T1000 (cell line): ENCODE results near the gene UNC79.

ENCODE experiments used
- DNase-seq: peaks from one replicate; lab custom pipeline; 2025; ENCODE audit warnings: mixed read lengths; lab: John Stamatoyannopoulos, UW

UNC79 gene

GRCh38 chr14:93708311-93708734 lies 277.6 kb downstream of the UNC79 start:
- no peak for DNase-seq

DNA sequence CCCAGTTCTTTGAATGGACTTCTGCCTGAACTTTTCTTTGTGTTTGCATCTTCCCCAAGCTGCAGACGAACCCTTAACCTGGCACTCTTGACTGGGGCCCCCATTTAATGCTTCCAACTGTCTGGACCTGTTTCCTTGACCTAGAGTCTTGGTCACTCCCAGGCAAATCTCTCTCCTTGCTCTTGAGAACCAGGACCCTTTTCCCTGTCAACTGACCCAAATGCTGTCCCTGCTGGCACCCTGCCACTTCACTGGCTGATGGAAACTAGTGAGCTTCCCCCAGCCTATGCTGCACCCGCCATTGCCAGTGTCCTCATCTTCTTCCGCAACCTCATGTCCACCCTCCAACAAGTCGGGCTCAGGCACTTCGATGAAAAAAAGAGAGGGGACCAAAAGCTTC lies 278.1 kb downstream of the UNC79 start:
- no peak for DNase-seq

GRCh38 chr14:93709249-93709648 lies 278.5 kb downstream of the UNC79 start:
- no peak for DNase-seq

DNA sequence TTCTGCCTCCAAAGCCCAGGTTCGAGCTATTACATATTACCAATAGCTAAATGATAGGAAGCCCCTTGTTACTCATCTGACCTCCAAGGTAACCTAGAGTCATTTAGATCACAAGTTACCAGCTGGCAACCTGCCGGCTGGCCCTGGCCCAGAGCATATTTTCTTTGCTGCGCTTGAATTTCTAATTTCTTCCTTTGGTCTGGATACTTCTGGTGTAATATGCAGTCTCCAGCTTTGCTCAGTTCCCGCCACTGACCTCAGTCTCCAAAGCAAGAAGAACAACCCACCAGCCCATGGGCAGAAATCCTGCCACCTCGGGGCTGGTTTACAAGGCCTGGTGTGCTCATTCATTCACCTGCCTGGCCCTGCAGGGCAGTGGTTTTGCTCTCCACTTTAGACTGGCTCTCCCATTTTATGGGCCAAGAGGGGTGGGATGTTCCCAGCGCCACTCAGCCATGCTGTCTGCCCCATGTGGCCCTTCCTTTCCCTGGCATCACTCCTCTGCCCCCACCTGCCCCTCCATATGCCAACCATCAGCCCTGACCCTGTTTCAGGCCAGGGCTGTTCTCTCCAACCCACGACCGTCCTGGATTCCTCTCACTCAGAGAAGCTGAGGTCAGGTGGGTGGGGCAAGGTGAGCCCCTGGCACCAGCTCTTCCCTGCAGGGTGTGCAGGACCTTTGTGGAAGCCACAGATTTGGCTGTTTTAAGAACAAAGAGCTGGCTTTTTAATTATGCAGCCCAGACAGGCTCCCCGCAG lies 281.5 kb downstream of the UNC79 start:
- no peak for DNase-seq

DNA sequence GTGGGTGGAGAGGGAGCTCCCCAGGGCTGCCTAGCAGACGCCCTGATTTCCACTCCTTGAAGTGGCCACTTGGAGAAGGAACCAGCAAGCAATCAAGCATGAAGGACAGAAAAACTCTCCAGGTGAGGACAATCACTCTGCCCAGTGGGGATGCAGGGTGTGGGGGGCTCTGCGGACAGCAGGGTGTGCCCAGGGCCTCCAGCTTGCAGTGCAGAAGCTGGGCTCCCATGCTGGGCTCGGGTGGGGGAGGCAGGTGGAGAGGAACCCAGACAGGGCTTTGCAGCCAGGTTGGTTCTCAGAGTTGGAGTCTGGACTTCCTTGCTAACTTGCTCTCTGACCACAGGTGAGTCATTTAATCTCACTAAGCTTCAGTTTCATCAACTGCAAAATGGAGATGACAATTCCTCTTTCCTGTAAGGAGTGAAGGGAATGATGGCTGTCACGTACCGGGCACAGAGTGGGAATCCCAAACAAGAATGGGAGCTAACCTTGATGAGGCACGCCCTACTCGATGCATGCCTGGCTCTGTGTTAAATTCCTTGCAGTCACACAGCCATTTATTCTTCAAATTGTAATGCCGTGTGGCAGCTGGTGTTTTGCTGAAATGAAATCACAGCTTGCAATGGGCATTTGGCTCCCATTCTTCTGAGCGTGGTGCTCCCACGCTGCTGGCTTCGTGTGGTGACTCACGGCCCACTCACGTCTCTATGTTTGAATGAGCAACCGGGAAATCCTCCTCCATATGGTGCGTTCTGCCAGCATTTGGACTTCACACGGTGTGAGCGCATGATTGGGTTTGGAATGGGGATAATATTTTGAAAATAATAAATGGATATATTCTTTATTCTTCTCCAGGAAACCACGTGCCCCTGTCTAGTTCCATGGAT lies 282.3 kb downstream of the UNC79 start:
- DNase-seq, result no peak

GRCh38 chr14:93713726-93714405 lies 283.1 kb downstream of the UNC79 start:
- no peak for DNase-seq

DNA sequence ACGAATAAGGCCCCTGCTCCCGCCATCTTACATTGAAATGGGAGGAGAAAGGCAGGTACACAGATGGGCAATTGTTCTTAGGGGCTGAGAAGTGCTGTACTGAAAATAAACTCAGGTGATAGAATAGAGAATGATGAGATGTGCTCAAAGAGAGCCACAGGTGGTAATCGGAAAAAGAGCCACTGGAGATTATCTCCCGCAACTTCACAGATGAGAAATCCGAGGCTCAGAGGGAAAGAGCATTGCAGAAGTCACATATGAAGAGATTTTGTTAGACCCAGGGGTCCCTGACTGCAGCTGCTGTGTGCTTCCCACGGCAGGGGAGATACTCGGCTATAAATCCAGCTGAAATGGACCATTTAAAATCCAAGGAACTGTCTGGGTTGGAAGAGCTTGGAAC lies 283.9 kb downstream of the UNC79 start:
- no peak for DNase-seq

- no peak for DNase-seq
Measured at GRCh38 chr14:93715279-93715927, 284.7 kb downstream of the UNC79 start.

DNA sequence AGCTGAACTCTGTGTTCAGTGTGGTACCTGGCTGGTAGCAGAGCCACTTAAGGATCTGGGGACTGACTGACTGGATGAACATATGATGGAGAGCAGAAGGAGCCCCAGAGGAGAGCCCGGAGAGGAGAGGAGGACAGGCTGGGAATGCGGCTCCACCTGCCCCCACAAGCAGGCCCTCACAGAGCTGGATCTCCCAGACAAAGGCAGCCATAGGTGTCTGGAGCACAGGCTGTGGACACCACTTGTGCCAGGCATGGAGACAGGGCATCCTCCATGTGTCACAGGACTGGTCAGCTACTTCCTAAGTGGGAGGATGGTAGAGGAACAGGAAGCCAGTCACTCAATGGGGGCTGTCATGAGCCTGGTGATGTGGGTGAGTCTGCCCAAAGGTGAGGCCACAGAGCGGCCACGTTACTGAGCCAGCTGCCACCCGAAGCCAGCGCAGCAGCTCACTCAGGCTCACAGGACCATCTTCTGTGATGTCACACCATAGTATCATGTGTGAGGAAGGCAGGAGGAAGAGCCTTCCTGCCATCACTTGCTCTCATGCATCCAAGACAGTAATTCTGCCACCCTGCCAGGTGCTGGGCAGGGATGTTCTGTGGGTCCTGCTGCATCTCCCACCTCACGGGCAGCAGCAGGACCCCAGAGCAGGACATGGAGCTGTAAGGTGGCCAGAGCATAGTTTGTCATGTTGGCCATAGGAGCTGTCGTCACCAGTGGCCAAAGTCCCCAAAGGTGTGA lies 285.4 kb downstream of the UNC79 start:
- no peak for DNase-seq

DNA sequence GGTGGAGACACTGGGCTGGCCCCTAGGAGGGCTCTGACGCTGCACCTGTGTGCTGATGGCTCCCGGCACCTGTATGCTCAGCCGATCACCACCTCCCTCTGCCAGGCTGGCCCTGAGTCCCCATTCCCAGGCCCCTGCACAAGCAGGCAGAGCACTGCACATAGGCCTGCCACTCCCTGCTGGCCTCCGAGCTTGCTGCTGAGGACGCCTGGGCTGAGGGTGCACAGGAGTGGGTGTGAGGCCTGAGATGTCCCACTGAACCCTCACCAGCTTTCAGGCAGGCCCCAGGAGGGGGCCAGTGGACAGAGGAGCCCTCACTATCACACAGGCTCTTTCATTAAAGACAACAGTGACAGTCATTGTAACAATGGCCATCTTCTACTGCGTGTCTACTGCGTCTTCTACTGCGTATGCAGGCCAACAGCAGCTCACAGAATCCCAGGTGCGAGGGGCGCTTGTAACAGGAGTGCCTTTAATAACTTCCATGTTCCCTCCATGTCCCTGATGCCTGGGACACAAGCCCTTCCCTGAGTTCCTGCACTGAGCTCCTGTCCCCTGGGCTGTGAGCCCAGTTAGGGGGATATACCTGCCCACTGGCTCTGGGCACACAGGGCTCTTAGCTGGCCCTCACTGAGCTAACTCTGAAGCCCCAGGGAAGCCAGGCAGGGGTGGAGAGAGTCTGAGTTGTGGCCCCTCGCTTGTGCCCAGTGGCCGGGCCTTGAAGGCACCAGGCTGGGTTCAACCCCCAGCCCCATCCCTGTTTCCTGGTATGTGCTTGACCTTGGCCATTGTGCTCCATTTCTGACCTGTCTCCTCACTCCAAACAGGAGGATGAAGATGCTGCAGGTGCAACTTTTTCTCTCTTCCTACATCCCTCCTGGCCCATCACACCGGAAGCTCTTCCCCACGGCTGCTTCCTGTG lies 286.3 kb downstream of the UNC79 start:
- no peak for DNase-seq

DNA sequence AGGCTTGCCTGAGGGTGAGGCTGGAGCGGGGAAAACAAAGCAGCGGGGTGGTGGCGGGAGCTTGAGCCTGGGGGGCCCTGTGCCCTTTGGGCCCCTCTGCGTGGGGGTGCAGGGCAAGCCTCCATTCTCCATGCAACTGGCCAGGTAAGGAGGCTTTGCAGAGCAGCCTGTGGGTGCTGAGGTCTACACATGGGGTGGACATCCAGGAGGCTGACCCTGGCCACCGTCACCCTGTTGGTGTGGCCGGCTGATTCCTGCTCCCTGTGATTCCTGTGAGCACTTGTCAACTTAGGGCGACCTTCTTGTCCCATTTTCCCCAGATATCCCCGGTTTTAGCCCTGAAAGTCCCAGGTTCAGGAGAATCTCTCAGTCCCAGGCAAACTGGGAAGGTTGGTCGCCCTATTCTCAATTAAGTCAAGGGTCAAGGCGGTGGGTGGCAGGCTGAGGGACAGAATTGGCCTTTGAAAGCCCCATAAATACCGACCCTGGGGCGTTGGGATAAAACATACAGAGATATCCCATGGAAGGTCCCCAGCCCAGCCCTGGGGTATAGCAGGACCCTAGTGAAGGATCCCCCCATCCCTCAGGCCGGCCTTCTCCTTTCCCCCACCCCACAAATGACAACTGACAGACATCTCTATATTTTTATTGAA lies 287.1 kb downstream of the UNC79 start:
- no peak for DNase-seq

DNA sequence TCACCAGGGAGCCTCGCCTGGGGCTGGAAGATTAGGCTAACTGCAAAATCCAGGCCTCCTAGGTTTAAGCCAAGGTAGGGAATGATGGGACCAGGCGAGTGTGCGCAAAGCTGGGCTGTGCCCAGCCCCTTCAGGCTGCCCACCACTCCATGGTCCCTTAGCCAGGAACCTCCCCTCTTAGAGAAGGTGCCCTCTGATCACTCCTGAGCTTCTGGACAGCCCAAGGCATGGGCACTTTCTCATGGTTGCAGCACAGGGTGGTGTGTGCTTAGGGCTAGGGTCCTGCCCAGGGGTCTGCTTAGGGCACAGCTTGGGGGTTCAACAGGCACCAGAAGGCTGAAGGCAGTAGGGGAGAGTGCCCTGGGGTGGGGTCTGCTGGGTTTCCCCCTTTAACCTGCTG lies 288.5 kb downstream of the UNC79 start:
- DNase-seq, result no peak

GRCh38 chr14:93720076-93720815 lies 289.5 kb downstream of the UNC79 start:
- DNase-seq, result no peak

- no peak for DNase-seq
Measured at GRCh38 chr14:93720981-93721483, 290.3 kb downstream of the UNC79 start.

DNA sequence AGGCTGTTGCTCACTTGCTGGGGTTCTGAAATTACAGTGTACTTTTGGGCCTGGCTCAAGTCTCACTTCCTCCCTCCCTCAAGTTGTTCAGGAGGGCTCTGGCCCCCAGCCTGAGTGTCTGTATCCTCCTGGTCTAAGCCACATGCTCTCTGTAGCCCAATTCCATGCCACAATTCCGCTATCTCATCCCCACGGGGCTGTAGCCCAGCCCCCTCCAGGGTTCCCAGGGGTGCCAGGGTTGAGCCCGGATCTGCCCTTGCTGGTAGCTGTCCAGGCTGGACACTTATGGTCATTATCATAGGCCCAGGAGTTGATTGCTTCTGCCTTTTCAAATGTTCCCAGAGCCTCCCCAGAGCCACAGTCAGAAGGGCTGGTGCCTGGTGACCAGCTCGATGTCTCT lies 292.3 kb downstream of the UNC79 start:
- no peak for DNase-seq

- DNase-seq, result no peak
Measured at GRCh38 chr14:93725002-93725582, 294.4 kb downstream of the UNC79 start.

DNA sequence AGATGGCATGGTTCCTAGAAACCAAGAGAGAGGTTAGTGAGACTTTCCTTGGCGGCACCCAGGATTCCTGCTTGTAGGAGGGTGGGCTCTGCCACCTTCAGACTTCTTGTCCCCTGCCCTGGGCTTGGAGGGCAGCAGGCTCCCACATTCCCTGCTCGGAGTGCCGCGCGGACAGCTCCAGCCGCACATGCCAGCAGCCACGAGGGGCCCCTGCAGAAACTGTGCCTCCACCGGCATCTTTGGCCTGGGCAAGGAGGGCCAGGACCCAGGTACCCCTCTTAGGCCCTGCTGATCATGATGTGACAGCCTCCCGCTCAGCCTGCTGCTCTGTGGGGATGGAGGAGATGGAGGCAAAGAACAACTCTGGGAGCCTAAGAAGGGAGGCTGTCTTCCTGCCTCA lies 295.3 kb downstream of the UNC79 start:
- DNase-seq, result no peak

DNA sequence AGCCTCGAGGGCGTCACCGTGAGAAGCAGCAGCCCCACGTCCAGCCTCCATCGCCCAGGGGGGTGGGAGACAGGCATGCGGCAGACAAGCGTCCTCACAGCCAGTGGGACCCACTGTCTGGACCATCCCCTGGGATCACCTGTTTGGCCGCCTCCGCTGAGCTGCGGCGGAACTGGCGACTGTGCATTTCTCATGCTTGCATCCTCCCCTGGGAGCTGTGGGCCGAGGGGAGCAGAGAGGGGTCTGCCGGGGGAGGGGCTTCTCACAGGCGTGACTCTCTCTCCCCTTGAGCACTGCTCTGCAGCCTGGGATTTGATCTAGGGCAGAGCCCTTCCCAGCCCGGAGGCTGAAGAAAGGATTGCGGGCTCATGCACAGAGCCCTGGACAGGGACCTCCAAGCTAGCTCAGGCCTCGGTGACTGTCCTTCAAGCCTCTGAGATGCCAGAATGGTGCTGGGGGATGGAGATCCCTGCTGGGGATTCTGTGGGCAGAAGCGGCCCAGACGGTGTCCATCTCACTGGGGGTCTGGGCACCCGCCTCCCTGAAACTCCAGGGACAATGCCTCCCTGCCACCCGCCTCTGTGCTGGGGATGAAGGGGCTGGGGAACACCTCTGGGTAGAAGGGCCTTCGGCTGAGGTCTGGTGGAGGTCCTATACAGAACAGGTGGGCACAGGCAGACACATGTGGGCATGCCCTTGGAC lies 296.5 kb downstream of the UNC79 start:
- no peak for DNase-seq
